WTC11 (cell line): ENCODE data around the gene RETREG1.

ENCODE experiments used
- ETV6 ChIP-seq: sonication (generic); formaldehyde crosslinking; IDR thresholded peaks from 2 replicates; pipeline ENCODE4 v1.8.1; 2022; ENCODE audit warnings: mild to moderate bottlenecking, missing genetic modification reagents
- TEAD1 ChIP-seq: sonication (generic); formaldehyde crosslinking; IDR thresholded peaks from 2 replicates; pipeline ENCODE4 v1.8.0; 2022; ENCODE audit warnings: mild to moderate bottlenecking, missing genetic modification reagents

DNA sequence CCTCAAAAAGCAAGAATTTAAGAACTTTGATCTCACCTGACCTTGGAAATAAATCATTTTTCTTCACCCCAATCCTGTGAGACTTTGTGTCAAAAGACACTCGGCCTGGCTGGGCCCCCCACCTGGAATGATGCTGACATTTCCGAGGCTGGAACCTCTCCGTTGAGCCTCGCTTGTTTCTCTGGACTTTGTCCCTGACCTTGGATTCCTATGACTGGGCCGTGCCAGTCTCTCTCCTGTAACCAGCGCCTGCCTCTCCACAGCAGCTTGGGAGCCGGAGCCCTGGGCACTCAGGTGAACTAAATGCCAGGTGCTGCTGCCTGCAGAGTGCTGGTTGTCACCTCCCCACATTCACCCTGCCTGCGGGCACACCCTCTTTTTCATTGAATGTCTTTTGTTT is 62.7 kb downstream of the RETREG1 start:
- TF ChIP-seq TEAD1 (CRISPR knock-in tag) (no peak), ETV6 (CRISPR knock-in tag) (no peak)
